CD4-positive, alpha-beta T cell treated with Interleukin-2 at 100 ng/mL for 4 hours (primary cell): ENCODE measurements around the gene RIC3.

Experiments
- DNase-seq: peaks from one replicate; pipeline ENCODE4 v3.0.0-alpha.2; 2020; ENCODE audit warnings: low spot score

The RIC3 gene

GRCh38 chr11:8102965-8103364 is 65.9 kb downstream of the RIC3 start:
- DNase-seq, result no peak

DNA sequence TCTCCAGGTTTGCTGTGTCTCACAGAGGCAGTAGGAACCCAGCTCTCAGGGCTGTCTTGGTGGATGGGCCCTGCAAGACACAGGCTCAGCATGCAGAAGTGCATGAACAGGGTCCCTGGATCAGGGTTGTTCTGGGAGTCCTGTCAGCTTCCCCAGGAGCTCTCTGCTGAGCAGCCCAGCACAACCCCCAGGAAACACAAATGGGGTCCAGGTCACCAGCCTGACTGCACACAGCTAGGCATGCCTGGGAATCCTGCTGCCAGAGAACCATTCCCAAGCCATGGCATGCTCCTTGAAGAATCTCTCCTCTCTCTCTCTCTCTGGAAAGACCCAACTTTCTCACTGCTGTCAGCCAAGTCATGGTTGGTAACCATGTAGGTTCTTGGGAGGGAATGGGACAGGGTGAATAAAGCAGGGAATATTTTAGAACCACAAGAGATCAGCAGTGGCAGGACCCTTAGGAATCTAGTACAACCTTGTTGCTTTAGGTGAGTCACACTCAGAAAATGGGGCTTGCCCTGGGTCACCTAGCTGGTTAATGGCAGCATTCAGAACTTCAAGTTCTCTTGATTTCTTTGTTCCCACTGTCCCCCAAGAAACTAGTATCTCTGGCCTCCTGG is 66.4 kb downstream of the RIC3 start:
- no peak for DNase-seq

- no peak for DNase-seq
Measured at GRCh38 chr11:8101421-8101820, 67.4 kb downstream of the RIC3 start.

DNA sequence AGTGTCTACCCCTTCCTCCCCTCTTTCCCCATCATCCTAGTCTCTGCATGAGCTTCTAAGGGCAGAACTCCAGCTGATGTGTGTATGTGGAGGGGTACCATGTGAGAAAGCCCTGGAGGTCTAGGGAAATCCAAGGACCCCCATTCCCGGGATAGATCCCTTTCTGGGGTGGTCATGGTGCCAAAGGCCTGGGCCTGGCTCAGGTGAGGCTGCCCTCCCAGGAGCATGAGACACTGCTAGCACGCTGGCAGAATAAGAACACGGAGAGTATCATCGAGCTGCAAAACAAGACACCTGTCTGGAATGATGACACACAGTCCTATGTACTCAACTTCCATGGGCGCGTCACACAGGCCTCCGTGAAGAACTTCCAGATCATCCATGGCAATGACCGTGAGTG is 68.2 kb downstream of the RIC3 start:
- no peak for DNase-seq

DNA sequence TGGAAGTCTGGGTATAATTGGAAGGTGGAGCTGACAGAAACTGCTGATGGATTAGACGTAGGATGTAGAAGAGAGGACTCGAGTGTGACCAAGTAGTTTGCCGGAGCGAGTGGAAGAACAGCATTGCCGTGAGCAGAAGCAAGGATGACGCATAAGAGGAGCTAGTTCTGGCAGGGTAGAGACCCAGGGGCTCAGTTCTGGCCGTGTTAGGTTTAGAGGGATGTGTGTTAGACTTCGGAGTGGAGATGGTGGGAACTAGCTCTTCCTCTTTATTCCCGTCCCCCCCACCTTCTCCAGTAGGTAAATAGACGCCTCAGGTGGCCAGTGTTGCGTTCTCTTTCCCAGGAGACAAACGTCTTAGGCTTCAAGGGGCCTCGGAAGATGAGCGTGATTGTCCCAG is 68.7 kb downstream of the RIC3 start:
- no peak for DNase-seq

DNA sequence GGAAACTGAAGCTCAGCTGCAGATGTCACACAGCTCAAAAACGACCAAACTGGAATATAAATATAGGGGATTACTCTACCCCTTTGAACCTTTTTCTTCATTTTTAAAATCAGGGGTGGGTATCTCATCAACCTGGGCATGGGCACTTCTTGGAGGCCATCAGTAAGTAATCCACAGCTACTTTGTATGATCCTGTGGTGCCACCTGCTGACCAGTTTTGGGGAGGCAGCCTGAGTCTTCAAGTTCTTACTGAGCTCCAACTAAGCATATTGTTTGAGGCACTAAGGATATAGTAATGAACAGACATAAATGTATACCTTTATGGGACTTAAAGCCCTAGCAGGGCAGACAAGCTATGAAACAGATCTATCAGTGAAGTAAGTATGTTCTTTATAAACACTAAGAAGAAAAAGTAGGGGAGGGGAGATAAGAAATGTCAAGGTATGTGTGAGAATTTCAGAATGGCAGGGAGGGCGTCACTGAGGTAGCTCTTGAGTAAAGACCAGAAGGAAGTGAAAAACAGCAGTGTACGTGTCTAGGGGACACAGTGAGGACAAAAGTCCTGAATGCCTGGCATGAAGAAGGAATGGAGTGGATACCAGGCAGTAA is 69.4 kb downstream of the RIC3 start:
- DNase-seq, result peak; percentile 69

GRCh38 chr11:8098879-8099278 is 69.9 kb downstream of the RIC3 start:
- no peak for DNase-seq

DNA sequence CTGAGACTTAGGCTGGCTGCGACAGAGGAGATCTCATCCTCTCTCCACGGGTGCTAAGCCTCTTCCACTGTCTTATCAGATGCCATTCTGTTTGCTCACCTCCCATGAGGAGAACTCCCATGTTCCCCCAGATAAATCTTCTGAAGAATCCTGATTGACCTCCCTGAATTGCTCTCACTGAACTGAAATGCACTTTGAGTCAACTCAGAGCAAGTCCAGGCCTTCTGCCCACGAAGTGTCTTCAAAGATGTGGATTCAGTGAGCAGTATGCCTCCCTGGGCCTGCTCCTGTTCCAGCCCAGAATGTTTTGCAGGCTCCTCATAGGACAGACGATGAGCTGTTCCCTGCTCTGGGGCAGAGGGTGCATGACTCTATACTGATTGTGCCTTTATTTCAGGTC is 70.5 kb downstream of the RIC3 start:
- DNase-seq, result no peak

DNA sequence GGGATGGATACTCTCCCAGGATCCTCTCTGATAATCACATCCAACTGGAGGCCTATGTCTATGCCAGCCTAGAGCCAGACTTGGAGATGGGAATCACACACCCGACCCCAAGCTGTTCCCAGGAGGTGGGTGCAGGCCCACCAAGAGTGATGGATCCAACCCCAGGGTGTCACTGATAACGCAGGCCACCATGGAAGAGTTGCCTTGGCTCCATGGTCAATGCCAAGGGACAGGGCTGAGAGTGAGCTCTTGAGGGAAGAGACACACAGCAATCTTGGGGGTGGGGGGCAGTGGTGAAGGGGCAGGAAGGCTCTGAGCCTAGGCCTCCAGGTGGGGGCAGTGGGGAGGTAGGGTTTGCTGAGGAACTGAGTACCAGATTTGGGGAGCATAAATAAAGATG is 70.9 kb downstream of the RIC3 start:
- DNase-seq, result no peak

DNA sequence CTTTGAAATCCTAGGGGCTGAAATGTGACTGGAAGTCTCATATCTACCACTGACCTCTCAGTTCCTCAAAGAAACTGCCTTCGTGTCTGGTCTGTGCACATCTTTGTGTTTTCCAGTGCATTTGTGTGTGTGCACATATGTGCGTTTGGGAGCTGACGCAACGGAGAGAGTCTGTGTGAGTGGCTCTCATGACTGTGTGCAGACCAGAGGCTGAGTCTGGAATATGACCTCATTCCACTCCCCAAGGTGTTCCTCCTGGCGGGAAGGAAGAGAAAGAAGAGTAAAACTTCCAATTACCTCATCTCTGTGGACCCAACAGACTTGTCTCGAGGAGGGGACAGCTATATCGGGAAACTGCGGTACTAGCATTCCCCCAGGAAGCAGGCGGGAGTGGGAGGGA is 71.4 kb downstream of the RIC3 start:
- DNase-seq, result no peak

DNA sequence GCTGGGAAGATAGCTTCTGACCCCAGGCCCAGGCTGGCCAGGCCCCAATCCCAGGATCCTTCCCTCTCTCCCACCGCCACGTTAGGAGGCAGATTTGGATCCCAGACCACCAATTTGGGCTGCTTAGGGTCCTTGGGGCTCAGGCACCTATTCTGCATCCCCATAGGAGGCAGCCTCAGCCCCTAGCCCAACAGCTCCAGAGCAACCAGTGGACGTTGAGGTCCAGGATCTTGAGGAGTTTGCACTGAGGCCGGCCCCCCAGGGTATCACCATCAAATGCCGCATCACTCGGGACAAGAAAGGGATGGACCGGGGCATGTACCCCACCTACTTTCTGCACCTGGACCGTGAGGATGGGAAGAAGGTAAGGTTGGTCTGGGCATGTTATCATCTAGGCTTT is 71.8 kb downstream of the RIC3 start:
- DNase-seq, result no peak

- DNase-seq, result no peak
Measured at GRCh38 chr11:8096575-8096974, 72.2 kb downstream of the RIC3 start.

DNA sequence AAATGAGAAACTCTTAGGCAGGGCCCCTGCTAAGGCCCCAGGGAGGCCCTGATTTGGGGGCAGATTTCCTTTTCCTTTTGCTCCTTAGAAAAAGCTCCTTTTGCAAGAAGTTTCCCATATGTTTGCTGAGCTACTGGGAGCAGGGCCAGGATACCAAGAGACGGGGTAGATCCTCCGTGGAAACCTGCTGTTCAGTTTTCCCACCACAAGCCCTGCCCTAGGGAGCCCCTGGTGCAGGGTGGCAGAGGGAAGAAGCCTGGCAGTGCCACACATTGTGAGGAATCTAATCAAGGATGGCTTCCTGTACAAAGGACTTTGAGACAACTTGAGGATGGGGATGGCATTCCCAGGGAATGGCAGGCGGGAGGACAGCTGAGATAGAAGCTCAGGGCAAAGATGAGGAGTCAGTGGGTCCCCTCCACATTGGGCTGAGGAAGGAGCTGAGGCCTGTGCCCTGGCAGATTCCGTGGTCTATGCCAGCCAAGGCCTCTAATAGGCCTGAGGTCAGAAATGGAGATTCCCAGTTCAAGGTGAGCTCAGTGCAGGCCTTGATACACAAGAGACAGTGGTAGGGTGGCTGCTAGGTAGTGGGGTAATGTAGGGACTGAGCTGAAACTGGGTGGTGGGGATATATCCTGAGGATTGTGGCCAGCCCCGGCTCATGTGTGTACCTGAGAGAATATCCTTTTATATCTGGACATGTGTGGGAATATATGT is 72.9 kb downstream of the RIC3 start:
- no peak for DNase-seq

DNA sequence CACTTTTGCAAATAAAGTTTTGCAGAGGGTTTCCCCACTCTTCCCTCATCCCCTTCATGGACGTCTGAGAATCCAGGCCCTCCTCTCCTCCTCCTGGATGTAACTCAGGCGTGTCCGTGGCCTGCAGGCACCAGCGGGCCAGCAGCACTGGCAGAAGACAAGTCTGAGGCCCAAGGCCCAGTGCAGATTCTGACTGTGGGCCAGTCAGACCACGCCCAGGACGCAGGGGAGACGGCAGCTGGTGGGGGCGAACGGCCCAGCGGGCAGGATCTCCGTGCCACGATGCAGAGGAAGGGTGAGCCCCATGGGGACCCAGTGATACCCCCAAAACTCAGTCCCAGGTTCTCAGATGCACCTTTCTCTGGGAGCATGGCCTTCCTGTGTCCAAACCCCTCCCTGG is 73.5 kb downstream of the RIC3 start:
- DNase-seq, result no peak

DNA sequence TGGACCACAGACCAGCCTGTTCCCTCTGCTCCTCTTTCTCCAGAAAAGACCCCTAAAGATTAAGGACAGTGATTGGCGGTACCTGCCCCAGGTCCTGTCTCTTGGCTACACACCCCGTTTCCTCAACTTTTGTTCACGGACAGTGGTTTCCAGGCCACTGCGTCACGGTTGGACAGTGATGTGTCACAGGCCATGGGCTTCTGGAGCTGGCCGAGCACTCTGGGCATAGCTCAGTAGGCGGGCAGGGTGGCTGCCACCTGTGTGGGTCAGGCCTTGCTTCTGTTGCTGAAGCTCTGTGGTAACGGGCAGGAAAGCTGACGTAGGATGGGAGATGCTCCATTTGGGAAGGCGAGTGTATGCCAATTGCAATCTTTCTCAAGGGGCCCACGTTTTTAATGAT is 74.2 kb downstream of the RIC3 start:
- no peak for DNase-seq

DNA sequence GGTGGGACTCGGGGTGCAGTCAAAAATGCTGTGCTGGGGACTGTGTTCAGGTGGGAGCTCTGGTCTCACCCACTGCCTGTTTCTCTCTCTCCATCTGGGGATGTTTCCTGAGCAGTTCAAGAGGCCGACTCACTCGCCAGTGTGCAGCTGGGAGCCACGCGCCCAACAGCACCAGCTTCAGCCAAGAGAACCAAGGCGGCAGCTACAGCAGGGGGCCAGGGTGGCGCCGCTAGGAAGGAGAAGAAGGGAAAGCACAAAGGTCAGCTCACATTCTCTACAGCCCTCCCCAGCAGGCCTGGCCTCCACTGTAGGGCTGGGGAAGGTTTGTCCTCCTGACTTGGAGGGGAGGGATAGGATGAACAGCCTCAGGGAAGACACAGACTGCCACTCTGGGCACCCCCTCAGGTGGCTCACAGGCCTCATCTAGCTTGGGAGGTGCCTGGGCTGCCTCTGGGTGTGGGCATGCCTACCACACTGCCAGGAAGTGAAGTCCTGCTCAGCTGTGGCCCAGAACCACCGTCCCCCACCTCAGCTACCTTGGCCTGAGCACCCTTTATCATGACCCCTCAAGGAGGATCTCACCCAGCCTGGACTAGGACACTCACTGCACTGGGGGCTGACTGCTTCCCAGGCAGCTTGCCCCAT is 74.8 kb downstream of the RIC3 start:
- DNase-seq, result no peak

GRCh38 chr11:8092587-8093424 is 76.0 kb downstream of the RIC3 start:
- peak; percentile 22 for DNase-seq

DNA sequence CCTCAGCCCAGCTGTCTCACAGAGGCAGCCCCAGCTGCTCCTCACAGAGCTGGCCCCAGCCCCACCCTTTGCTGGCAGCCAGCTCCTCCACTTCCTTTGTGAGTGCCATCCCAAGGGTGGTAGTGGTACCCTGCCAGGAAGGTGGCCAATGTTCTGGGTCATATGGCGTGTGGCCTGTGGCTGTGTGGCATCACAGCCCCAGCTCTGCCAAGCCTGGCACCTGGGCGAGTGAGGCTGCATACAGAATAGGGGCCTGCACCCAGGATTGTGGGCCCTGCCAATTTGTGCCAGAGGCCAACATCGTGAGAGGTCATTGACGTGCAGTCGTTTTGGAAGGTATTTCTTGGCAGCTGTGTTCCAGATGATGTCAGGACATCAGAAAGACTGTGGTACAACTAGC is 77.1 kb downstream of the RIC3 start:
- no peak for DNase-seq

- peak; percentile 10 for DNase-seq
Measured at GRCh38 chr11:8090756-8091155, 78.1 kb downstream of the RIC3 start.

DNA sequence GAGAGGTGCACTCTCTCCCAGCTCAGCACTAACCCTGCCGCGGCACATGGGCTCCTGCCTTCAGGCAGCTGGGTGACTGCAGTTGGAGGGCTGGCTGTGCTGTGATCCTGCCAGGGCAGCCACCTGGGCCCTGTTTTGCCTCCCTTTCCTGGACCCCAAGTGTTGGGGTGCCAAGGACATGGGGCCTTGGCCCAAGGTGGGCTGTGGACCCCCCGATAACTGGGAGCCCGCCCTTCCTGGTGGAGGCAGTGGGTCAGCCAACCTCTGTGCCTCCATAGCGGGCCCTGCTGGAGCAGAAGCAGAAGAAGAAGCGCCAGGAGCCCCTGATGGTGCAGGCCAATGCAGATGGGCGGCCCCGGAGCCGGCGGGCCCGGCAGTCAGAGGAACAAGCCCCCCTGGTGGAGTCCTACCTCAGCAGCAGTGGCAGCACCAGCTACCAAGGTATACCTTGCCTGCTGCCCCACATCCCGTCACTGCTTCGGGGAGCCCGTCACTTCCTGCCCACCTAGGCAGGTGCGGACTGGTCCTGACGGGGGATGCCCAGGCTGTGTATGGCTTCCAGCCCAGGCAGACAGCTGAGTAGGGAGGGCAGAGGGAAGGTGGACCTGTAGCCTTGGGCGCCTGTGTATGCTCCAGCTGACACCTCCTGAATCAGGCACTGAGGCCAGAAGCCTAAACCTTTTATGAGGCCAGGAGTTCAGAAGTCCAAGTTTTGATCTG is 78.9 kb downstream of the RIC3 start:
- DNase-seq, result no peak

GRCh38 chr11:8087756-8088155 is 81.1 kb downstream of the RIC3 start:
- DNase-seq, result no peak

DNA sequence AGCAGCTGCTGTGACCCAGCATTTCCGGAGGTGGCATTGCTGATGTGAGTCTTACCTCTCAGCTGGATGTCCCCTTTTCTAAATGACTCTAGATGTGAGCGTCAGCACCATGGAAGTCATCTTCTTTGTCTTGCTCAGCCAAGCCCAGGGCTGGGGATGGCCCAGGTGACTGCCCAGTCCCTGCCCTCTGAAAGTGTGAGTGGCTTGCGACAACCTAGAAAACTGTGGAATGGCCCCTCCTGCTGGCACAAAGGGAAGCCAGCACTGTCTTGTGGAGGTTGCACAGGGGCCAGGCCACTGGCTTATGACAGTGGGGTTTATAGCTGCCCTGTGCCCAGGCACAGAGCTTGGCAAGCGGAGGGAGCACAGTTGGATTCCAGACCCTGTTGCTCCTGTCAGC is 81.6 kb downstream of the RIC3 start:
- no peak for DNase-seq
